Activated naive CD4-positive, alpha-beta T cell treated with anti-CD3 and anti-CD28 coated beads for 36 hours (primary cell): ENCODE data around the gene DNAAF9. TPM values are rescaled to one million over a fixed set of nuclear protein-coding genes. Genes with fewer than 3 reads are reported as not detected.
"Not testable (repeated sequence)": the region's sequence is repeated elsewhere in the genome, so short reads cannot be mapped to it uniquely, and the experiment has no call there.

Experiments
- CTCF ChIA-PET: fragments of 350-600 bp; sonication (Branson Sonifier 250); formaldehyde crosslinking; loops from one replicate; lab custom pipeline; 2021; ENCODE audit warnings: antibody characterized with exemption; lab: Charles Lee
- DNase-seq: peaks from one replicate; pipeline ENCODE4 v3.0.0-alpha.2; 2020
- H3K27ac Mint-ChIP-seq: one replicate; pipeline ENCODE4 v1.8.0; 2021; ENCODE audit warnings: mild to moderate bottlenecking, mixed read lengths
- H3K27me3 Mint-ChIP-seq: one replicate; pipeline ENCODE4 v1.8.0; 2021; ENCODE audit warnings: low read depth, mixed read lengths
- H3K36me3 Mint-ChIP-seq: one replicate; pipeline ENCODE4 v1.8.0; 2021; ENCODE audit warnings: low read depth, mixed read lengths
- H3K4me1 Mint-ChIP-seq: one replicate; pipeline ENCODE4 v1.8.0; 2021; ENCODE audit warnings: low read depth, mixed read lengths
- H3K4me3 Mint-ChIP-seq: one replicate; pipeline ENCODE4 v1.8.0; 2021; ENCODE audit warnings: mild to moderate bottlenecking, moderate library complexity, mixed read lengths
- H3K9me3 Mint-ChIP-seq: one replicate; pipeline ENCODE4 v1.8.0; 2021; ENCODE audit warnings: mixed read lengths
- intact Hi-C: fragments of 100-400 bp; cut with micrococcal nuclease; formaldehyde crosslinking; loops from one replicate; pipeline ENCODE4 v1.15.1; 2023
- total RNA-seq, 2 experiments: library from RNA; stranded (reverse); gene quantifications; one replicate each; pipeline ENCODE4 v1.2.3, GENCODE V29; 2021

DNAAF9 gene
- total RNA-seq, 2 experiments from 2014 or later = 0.35 to 0.43 TPM

- intact Hi-C loops = no loop called here
- Mint-ChIP-seq H3K36me3 (no peaks in the 10 kb centered on the region), H3K9me3 (no peaks in the 10 kb centered on the region), H3K4me3 (no peak overlapping the region), H3K27ac (no peak overlapping the region), H3K4me1 (no peaks in the 10 kb centered on the region), H3K27me3 (peaks cover 13% of the 10 kb centered on the region)
- no peak for DNase-seq
- CTCF ChIA-PET = interaction anchor here (0.6 kb wide), 1 partner anchor 182 kb away, joined by 3 read pairs; no protein-coding TSS in a partner anchor
Observed at GRCh38 chr20:3430376-3431069, 23.1 kb upstream of the DNAAF9 start.

- not testable (repeated sequence) for H3K9me3 Mint-ChIP-seq, H3K4me1 Mint-ChIP-seq
Observed at GRCh38 chr20:3426766-3427165, 19.3 kb upstream of the DNAAF9 start.

DNA sequence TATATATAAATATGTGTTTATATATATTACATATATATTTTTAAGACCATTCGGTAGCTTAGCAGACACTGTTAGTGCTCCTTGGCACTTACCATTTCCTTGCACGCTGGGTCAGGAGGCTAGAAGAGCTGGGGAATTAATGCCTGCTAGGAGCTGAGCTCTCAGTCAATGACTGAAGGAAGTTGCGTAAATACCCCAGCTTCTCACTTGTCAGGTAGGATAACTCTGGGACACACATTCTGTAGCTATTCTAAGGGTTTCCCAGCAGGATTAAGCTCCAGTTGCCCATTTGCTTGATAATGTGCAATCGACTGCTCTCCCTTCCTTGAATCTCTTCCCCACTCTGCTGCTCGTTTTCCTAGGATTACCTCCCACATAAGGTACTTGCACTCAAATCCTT, 15.7 kb upstream of the DNAAF9 start:
- intact Hi-C loops = no loop called here
- H3K27ac Mint-ChIP-seq = no peak overlapping the region
- CTCF ChIA-PET = interaction anchor here (0.5 kb wide), 1 partner anchor 14 kb away, joined by 3 read pairs; no protein-coding TSS in a partner anchor

More at GRCh38 chr20:3426766-3427165, 19.3 kb upstream of the DNAAF9 start:
- DNase-seq, intact Hi-C loops, H3K36me3 Mint-ChIP-seq, H3K27ac Mint-ChIP-seq, H3K4me3 Mint-ChIP-seq: not testable (repeated sequence)
- H3K27me3 Mint-ChIP-seq = peaks cover 13% of the 10 kb centered on the region
- CTCF ChIA-PET = interaction anchor here (0.6 kb wide), 1 partner anchor 208 kb away, joined by 3 read pairs; no protein-coding TSS in a partner anchor

DNA sequence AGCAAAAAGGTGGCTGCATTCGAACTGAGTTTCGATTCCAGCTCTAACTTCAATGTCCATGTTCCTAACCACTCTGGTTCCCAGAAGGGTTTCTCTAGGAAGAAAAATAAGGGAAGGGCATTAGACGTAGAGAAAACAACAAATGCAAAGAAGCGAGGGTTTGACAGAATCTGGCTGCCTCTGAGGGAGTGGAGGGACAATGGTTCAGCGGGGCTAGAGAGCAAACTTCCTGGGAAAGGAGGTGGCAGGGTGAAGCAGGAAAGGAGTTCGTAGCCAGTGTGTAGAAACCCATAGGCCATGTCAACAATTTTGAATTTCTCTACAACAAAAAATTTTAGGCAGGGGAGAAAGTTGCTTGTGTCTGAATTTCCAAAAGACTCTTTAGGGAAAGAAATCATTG, 14.5 kb upstream of the DNAAF9 start:
- Mint-ChIP-seq H3K27me3 (peaks cover 1% of the 10 kb centered on the region), H3K27ac (no peak overlapping the region), H3K36me3 (no peaks in the 10 kb centered on the region), H3K4me3 (no peak overlapping the region), H3K9me3 (no peaks in the 10 kb centered on the region), H3K4me1 (peaks cover 6% of the 10 kb centered on the region)
- intact Hi-C loops = no loop called here
- CTCF ChIA-PET = no interaction called here
- DNase-seq = no peak

More for the DNA sequence above, 15.7 kb upstream of the DNAAF9 start:
- Mint-ChIP-seq H3K4me1 (peaks cover 6% of the 10 kb centered on the region), H3K36me3 (no peaks in the 10 kb centered on the region), H3K9me3 (no peaks in the 10 kb centered on the region), H3K27me3 (peaks cover 1% of the 10 kb centered on the region), H3K4me3 (no peak overlapping the region)
- DNase-seq = no peak

- DNase-seq = peak; percentile 64
- peaks cover 1% of the 10 kb centered on the region for H3K27me3 Mint-ChIP-seq
- no peak overlapping the region for H3K4me3 Mint-ChIP-seq
- H3K36me3 Mint-ChIP-seq = no peaks in the 10 kb centered on the region
- CTCF ChIA-PET = no interaction called here
- H3K4me1 Mint-ChIP-seq = peaks cover 6% of the 10 kb centered on the region
- intact Hi-C loops = loop anchor here (1.0 kb wide), 2 partner anchors 36 to 89 kb away; no protein-coding TSS in a partner anchor
- H3K9me3 Mint-ChIP-seq = no peaks in the 10 kb centered on the region
- no peak overlapping the region for H3K27ac Mint-ChIP-seq
Observed at GRCh38 chr20:3420211-3420707, 12.8 kb upstream of the DNAAF9 start.

DNA sequence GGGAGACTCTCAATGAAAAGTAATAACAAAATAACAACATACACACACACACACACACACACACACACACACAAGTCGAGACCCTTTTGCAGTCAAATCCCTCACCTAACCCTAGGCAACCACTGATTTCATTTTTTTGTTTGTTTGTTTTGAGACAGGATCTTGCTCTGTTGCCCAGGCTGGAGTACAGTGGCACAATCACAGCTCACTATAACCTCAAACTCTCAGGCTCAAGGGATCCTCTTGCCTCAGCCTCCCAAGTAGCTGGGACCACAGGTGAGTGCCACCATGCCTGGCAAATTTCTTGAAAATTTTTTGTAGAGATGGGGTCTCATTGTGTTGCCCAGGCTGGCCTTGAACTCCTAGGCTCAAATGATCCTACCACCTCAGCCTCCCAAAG, 10.7 kb upstream of the DNAAF9 start:
- H3K36me3 Mint-ChIP-seq, DNase-seq, H3K4me3 Mint-ChIP-seq, H3K27ac Mint-ChIP-seq, CTCF ChIA-PET, H3K27me3 Mint-ChIP-seq, H3K9me3 Mint-ChIP-seq, H3K4me1 Mint-ChIP-seq, intact Hi-C loops: not testable (repeated sequence)

DNA sequence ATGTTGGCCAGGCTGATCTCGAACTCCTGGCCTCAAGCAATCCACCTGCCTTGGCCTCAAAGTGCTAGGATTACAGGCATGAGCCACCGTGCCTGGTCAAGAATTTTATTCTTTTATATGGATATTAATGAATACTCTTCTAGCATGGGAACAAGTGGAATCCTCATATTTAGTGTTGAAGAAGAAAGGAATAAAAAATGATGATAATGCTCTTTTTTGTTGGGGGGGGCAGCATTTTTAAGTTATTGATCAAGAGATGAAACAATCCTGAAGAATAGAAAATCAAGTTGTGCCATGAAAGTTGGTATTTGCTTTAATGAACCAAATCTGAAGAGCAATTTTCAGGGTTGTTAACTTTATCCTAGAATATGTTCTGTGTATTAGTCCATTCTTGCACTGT, 6.7 kb upstream of the DNAAF9 start:
- Mint-ChIP-seq H3K9me3 (no peaks in the 10 kb centered on the region), H3K4me3 (no peak overlapping the region), H3K4me1 (no peaks in the 10 kb centered on the region), H3K36me3 (no peaks in the 10 kb centered on the region), H3K27ac (no peak overlapping the region), H3K27me3 (no peaks in the 10 kb centered on the region)
- intact Hi-C loops = no loop called here
- CTCF ChIA-PET = no interaction called here
- DNase-seq = no peak

DNA sequence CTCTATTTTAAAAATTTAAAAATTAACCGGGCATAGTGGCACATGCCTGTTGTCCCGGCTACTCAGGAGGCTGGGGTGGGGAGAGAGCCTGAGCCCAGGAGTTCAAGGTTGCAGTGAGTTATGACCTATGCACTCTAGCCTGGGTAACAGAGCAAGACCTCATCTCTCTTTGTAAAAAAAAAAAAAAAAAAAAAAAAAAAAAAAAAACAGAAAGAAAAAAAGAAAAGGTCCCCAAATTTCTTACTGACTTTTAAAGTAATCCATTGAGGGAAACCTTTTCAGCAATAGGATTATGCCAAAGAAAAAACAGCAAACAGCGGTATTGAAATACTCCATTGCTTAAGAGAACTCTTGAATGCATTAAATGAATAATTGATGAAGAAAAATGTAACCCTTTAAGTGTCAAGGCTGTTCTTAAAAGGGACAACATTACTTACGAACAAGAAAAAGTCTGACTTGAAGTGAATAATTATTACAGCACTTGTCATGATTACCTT, 6.0 kb upstream of the DNAAF9 start:
- H3K27ac Mint-ChIP-seq = no peak overlapping the region
- H3K36me3 Mint-ChIP-seq = no peaks in the 10 kb centered on the region
- H3K9me3 Mint-ChIP-seq = no peaks in the 10 kb centered on the region
- peaks cover 5% of the 10 kb centered on the region for H3K4me1 Mint-ChIP-seq
- H3K27me3 Mint-ChIP-seq = no peaks in the 10 kb centered on the region
- no peak for DNase-seq
- no peak overlapping the region for H3K4me3 Mint-ChIP-seq
- intact Hi-C loops = no loop called here
- CTCF ChIA-PET = interaction anchor here (0.6 kb wide), 1 partner anchor 148 kb away, joined by 3 read pairs; no protein-coding TSS in a partner anchor

GRCh38 chr20:3412600-3413392, 5.3 kb upstream of the DNAAF9 start:
- intact Hi-C loops = no loop called here
- Mint-ChIP-seq H3K4me3 (no peak overlapping the region), H3K4me1 (peaks cover 7% of the 10 kb centered on the region), H3K9me3 (no peaks in the 10 kb centered on the region), H3K27ac (no peak overlapping the region), H3K36me3 (peaks cover 2% of the 10 kb centered on the region), H3K27me3 (no peaks in the 10 kb centered on the region)
- CTCF ChIA-PET = interaction anchor here (0.6 kb wide), 1 partner anchor 149 kb away, joined by 3 read pairs; no protein-coding TSS in a partner anchor
- no peak for DNase-seq

- intact Hi-C loops = no loop called here
- H3K4me1 Mint-ChIP-seq = peaks cover 13% of the 10 kb centered on the region
- H3K27ac Mint-ChIP-seq = no peak overlapping the region
- peaks cover 2% of the 10 kb centered on the region for H3K36me3 Mint-ChIP-seq
- H3K27me3 Mint-ChIP-seq = peaks cover 4% of the 10 kb centered on the region
- DNase-seq = no peak
- H3K9me3 Mint-ChIP-seq = no peaks in the 10 kb centered on the region
- CTCF ChIA-PET = interaction anchor here (0.6 kb wide), 1 partner anchor 33 kb away, joined by 3 read pairs; no protein-coding TSS in a partner anchor
- no peak overlapping the region for H3K4me3 Mint-ChIP-seq
Observed at GRCh38 chr20:3410464-3410863, 3.0 kb upstream of the DNAAF9 start.

- Mint-ChIP-seq H3K27me3 (peaks cover 4% of the 10 kb centered on the region), H3K4me3 (peak overlapping the region; percentile 95), H3K4me1 (peaks cover 20% of the 10 kb centered on the region), H3K36me3 (peaks cover 2% of the 10 kb centered on the region), H3K27ac (no peak overlapping the region), H3K9me3 (no peaks in the 10 kb centered on the region)
- no peak for DNase-seq
- intact Hi-C loops = loop anchor here (2.0 to 10.0 kb wide), 4 partner anchors 61 to 575 kb away; partner anchors contain the start of genes ADISSP, ATRN, PCED1A and VPS16
- CTCF ChIA-PET = no interaction called here
Observed at GRCh38 chr20:3409417-3409816, 1.9 kb upstream of the DNAAF9 start.
